Omental fat pad (tissue), 4 donors: ENCODE results near the gene DDX46. TPM values are rescaled to one million over a fixed set of nuclear protein-coding genes. Genes with fewer than 3 reads are reported as not detected.

Source experiments
- ATAC-seq: fragments of 150-250 bp; one replicate; pipeline ENCODE4 v1.9.1; 2016; ENCODE audit warnings: mild to moderate bottlenecking, moderate library complexity; ENCODE audit not compliant: low FRiP score
- DNase-seq: peaks from one replicate; pipeline ENCODE4 v3.0.0-alpha.2; 2019; ENCODE audit warnings: low spot score
- CTCF ChIP-seq, 3 donors: fragments of 450-650 bp; IDR thresholded peaks; one replicate each; pipeline ENCODE4 v1.5.1; 2016 to 2017; ENCODE audit warnings: antibody characterized with exemption in 3 of 3, mild to moderate bottlenecking in 3 of 3, moderate library complexity in 2 of 3
- total RNA-seq, 4 donors: library from RNA; depleted of rRNA; stranded (reverse); fragments of >200 nt; gene quantifications; one replicate each; pipeline ENCODE4 v1.1.0, GENCODE V29; 2016

Gene DDX46
- total RNA-seq, 4 donors from 2014 or later: 29.4 to 48.5 (median 39.3) TPM

- no peak for TF ChIP-seq CTCF (IDR thresholded peaks at IDR 0.05)
- DNase-seq (no peak), ATAC-seq (no peak)
These were observed 45.2 kb downstream of the DDX46 start for GRCh38 chr5:134803821-134804220.

GRCh38 chr5:134813407-134813806 is 54.8 kb downstream of the DDX46 start:
- ATAC-seq: no peak
- TF ChIP-seq CTCF (IDR thresholded peaks at IDR 0.05): no peak

GRCh38 chr5:134813827-134814226 is 55.2 kb downstream of the DDX46 start:
- no peak for TF ChIP-seq CTCF (IDR thresholded peaks at IDR 0.05)
- no peak for ATAC-seq
- DNase-seq: no peak

More at GRCh38 chr5:134813407-134813806, 54.8 kb downstream of the DDX46 start:
- DNase-seq: no peak

- no peak for TF ChIP-seq CTCF (IDR thresholded peaks at IDR 0.05)
- DNase-seq (no peak), ATAC-seq (no peak)
These were observed 58.4 kb downstream of the DDX46 start for GRCh38 chr5:134817006-134817405.

GRCh38 chr5:134818776-134819175 is 60.2 kb downstream of the DDX46 start:
- TF ChIP-seq CTCF (IDR thresholded peaks at IDR 0.05): no peak
- DNase-seq (no peak), ATAC-seq (no peak)

- TF ChIP-seq CTCF (IDR thresholded peaks at IDR 0.05): no peak
- no peak for ATAC-seq
These were observed 60.9 kb downstream of the DDX46 start for GRCh38 chr5:134819407-134819963.

GRCh38 chr5:134821841-134822240 is 63.3 kb downstream of the DDX46 start:
- ATAC-seq (no peak), DNase-seq (no peak)
- TF ChIP-seq CTCF (IDR thresholded peaks at IDR 0.05): no peak

More at GRCh38 chr5:134819407-134819963, 60.9 kb downstream of the DDX46 start:
- DNase-seq: no peak
